GM23338 (cell line): ENCODE measurements around the gene PCP4L1. TPM values are rescaled to one million over a fixed set of nuclear protein-coding genes. Genes with fewer than 3 reads are reported as not detected.

ENCODE experiments used
- ATAC-seq: fragments of 200-7000 bp; cut with Tn5 transposase; 3 replicates; pipeline ENCODE4 v1.9.1; 2020
- DNase-seq: peaks from one replicate; pipeline ENCODE4 v3.0.0-alpha.2; 2015; ENCODE audit warnings: low spot score
- H2AFZ ChIP-seq: fragments of 200-600 bp; sonication (generic); 2 replicates; pipeline ENCODE4 v1.8.0; 2016; ENCODE audit warnings: antibody characterized with exemption, mild to moderate bottlenecking, moderate library complexity
- H3F3A ChIP-seq: fragments of 200-600 bp; sonication (generic); replicated peaks from 2 replicates; pipeline ENCODE4 v1.8.0; 2017; ENCODE audit warnings: antibody characterized with exemption, mixed run types, low read depth
- H3K27ac ChIP-seq: fragments of 200-600 bp; sonication (generic); 2 replicates; pipeline ENCODE4 v1.6.1; 2016; ENCODE audit warnings: low read depth
- H3K27me3 ChIP-seq: fragments of 200-600 bp; sonication (generic); 2 replicates; pipeline ENCODE4 v1.8.0; 2016; ENCODE audit warnings: mild to moderate bottlenecking, mixed run types, moderate library complexity; ENCODE audit not compliant: insufficient read depth
- H3K36me3 ChIP-seq: fragments of 200-600 bp; sonication (generic); 2 replicates; pipeline ENCODE4 v1.8.0; 2016; ENCODE audit warnings: mild to moderate bottlenecking; ENCODE audit not compliant: insufficient read depth
- H3K4me1 ChIP-seq: fragments of 200-600 bp; sonication (generic); 2 replicates; pipeline ENCODE4 v1.8.0; 2016; ENCODE audit warnings: mild to moderate bottlenecking, moderate library complexity; ENCODE audit not compliant: insufficient read depth
- H3K4me2 ChIP-seq: fragments of 200-600 bp; sonication (generic); 2 replicates; pipeline ENCODE4 v1.7.1; 2017; ENCODE audit warnings: mixed run types
- H3K4me3 ChIP-seq: fragments of 200-600 bp; sonication (generic); 2 replicates; pipeline ENCODE4 v1.6.1; 2016; ENCODE audit warnings: mixed run types
- H3K79me2 ChIP-seq: fragments of 200-600 bp; sonication (generic); replicated peaks from 2 replicates; pipeline ENCODE4 v1.8.0; 2017; ENCODE audit warnings: mild to moderate bottlenecking; ENCODE audit not compliant: insufficient read depth
- H3K9me2 ChIP-seq: fragments of 200-600 bp; sonication (generic); 2 replicates; pipeline ENCODE4 v1.8.0; 2017; ENCODE audit not compliant: insufficient read depth
- H4K20me1 ChIP-seq: fragments of 200-600 bp; sonication (generic); replicated peaks from 2 replicates; pipeline ENCODE4 v1.8.0; 2017; ENCODE audit warnings: mild to moderate bottlenecking; ENCODE audit not compliant: insufficient read depth
- H3K27ac Mint-ChIP-seq: 2 replicates; pipeline ENCODE4 v1.8.0; 2020; ENCODE audit warnings: inconsistent platforms, mild to moderate bottlenecking, moderate library complexity, mixed read lengths
- H3K27me3 Mint-ChIP-seq: 3 replicates; pipeline ENCODE4 v1.8.0; 2022; ENCODE audit warnings: low read depth, mild to moderate bottlenecking, moderate library complexity, mixed read lengths, inconsistent platforms; ENCODE audit not compliant: insufficient read depth, poor library complexity
- H3K36me3 Mint-ChIP-seq: 3 replicates; pipeline ENCODE4 v1.8.0; 2021; ENCODE audit warnings: low read depth, mild to moderate bottlenecking, inconsistent platforms, moderate library complexity, mixed read lengths
- H3K4me1 Mint-ChIP-seq: 3 replicates; pipeline ENCODE4 v1.8.0; 2020; ENCODE audit warnings: mild to moderate bottlenecking, inconsistent platforms, mixed read lengths
- H3K4me3 Mint-ChIP-seq: 3 replicates; pipeline ENCODE4 v1.8.0; 2021; ENCODE audit warnings: moderate library complexity, mild to moderate bottlenecking, inconsistent platforms, mixed read lengths
- H3K9me3 Mint-ChIP-seq: 3 replicates; pipeline ENCODE4 v1.8.0; 2020; ENCODE audit warnings: moderate library complexity, mild to moderate bottlenecking, inconsistent platforms, mixed read lengths
- EZH2phosphoT487 ChIP-seq: fragments of 200-600 bp; sonication (generic); IDR thresholded peaks from one replicate; pipeline ENCODE4 v1.8.1; 2018; ENCODE audit warnings: antibody characterized with exemption; ENCODE audit not compliant: unreplicated experiment
- NANOG ChIP-seq: IDR thresholded peaks from 2 replicates; pipeline ENCODE4 v1.6.1; 2016; ENCODE audit warnings: antibody characterized with exemption, borderline replicate concordance
- POLR2AphosphoS5 ChIP-seq: IDR thresholded peaks from 2 replicates; pipeline ENCODE4 v1.6.1; 2016; ENCODE audit warnings: antibody characterized with exemption, low read depth
- REST ChIP-seq: IDR thresholded peaks from one replicate; pipeline ENCODE4 v1.6.1; 2018; ENCODE audit warnings: antibody characterized with exemption; ENCODE audit not compliant: unreplicated experiment
- ZNF114 ChIP-seq: fragments of 250-450 bp; sonication (Bioruptor Pico); IDR thresholded peaks from 2 replicates; pipeline ENCODE4 v1.5.0; 2020; ENCODE audit warnings: mild to moderate bottlenecking, moderate library complexity
- ZNF331 ChIP-seq: fragments of 250-450 bp; sonication (Bioruptor Pico); IDR thresholded peaks from 2 replicates; pipeline ENCODE4 v1.5.0; 2020; ENCODE audit warnings: low read depth, mild to moderate bottlenecking, moderate library complexity
- ZNF462 ChIP-seq: fragments of 250-450 bp; sonication (Bioruptor Pico); IDR thresholded peaks from 2 replicates; pipeline ENCODE4 v1.5.0; 2020; ENCODE audit warnings: mild to moderate bottlenecking, moderate library complexity
- polyA plus RNA-seq: library from polyadenylated mRNA; unstranded; fragments of >200 nt; fragmentation: Nextera tagmentation; extraction: Ambion mirVana; gene quantifications from 2 replicates; pipeline ENCODE4 v1.2.1, GENCODE V29; 2016
- total RNA-seq: library from RNA; depleted of rRNA; stranded (reverse); fragments of >200 nt; shearing (Covaris generic); gene quantifications from 2 replicates; pipeline ENCODE4 v1.2.3, GENCODE V29; 2014

The PCP4L1 gene
- total and polyA plus RNA-seq, 2 experiments from 2014 or later: 1.4 to 1.7 TPM

DNA sequence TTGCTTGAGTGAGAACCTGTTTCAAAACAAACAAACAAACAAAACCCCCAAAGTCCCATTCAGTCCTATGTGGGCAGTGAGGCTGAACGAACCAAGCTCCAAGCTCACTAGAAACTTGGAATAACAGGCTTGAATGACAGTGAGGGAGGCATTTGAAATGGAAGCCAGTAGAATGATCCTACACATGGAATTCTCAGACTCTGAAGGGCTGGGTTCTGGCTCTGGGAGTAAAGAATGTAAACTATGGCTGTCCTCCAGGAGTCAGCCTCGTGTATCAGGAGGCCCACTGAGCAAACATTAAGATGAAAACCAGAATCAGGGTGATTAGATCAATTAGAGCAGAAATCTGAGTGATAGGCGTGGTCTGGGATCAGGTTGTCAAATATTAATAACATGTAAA is 14.9 kb downstream of the PCP4L1 start (continued):
- TF ChIP-seq ZNF462 (CRISPR knock-in tag): no peak

- Mint-ChIP-seq H3K4me1 (no peaks in the 10 kb centered on the region), H3K27me3 (peaks cover 10% of the 10 kb centered on the region), H3K36me3 (no peaks in the 10 kb centered on the region), H3K4me3 (no peak overlapping the region), H3K9me3 (no peaks in the 10 kb centered on the region), H3K27ac (no peak overlapping the region)
- Histone ChIP-seq H4K20me1 (no peaks in the 10 kb centered on the region), H3K4me1 (no peaks in the 10 kb centered on the region), H3K4me2 (no peak overlapping the region), H2AFZ (no peak overlapping the region), H3K27me3 (no peaks in the 10 kb centered on the region), H3K36me3 (no peaks in the 10 kb centered on the region), H3K27ac (no peak overlapping the region), H3K4me3 (no peak overlapping the region), H3K9me2 (no peaks in the 10 kb centered on the region), H3F3A (no peaks in the 10 kb centered on the region), H3K79me2 (no peaks in the 10 kb centered on the region)
- ATAC-seq (no peak), DNase-seq (no peak)
- TF ChIP-seq NANOG: no peak
- no peak for TF ChIP-seq ZNF114 (CRISPR knock-in tag)
- TF ChIP-seq POLR2AphosphoS5: no peak
- no peak for TF ChIP-seq ZNF462 (CRISPR knock-in tag)
- no peak for TF ChIP-seq REST
- TF ChIP-seq EZH2phosphoT487: no peak
- no peak for TF ChIP-seq ZNF331 (CRISPR knock-in tag)
Measured at GRCh38 chr1:161274874-161275273, 16.3 kb downstream of the PCP4L1 start.
